DMS53 treated with DMSO at 0.1 percent for 48 hours (cell line): ENCODE data around the gene PLIN4.

Experiments
- DNase-seq: peaks from one replicate; lab custom pipeline; 2025; ENCODE audit not compliant: unreplicated experiment; lab: John Stamatoyannopoulos, UW

PLIN4 gene

DNA sequence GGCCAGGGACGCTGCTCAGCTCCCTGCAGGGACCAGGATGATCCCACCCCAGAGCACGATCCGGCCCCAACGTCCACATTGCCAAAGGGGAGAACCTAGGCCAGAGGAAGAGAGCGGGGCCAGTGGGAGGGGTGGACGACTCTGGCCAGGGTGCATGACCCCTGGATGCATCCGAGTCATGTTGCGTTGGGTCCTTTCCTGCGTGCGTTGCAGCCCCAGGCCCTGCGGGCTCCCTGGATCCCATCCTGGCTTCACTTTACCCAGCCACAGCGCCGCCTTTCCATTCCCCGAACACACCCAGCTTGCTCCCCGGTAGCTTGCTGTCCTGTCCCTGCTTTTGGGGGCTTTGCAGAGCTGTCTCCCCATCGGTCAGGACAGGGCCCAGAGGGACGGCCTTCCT is 10.5 kb downstream of the PLIN4 start:
- DNase-seq, result no peak

DNA sequence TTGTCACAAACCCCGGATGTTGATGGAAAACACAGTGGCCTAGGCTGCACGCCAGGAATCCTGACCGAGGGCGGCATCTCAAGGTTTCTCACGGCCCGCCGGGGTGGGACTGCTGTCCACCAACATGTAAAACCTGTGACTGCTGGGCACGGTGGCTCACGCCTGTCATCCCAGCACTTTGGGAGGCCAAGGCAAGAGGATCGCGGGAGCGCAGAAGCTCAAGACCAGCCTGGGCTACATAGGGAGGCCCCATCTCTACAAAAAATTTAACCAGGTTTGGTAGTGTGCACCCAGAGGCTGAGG is 11.2 kb downstream of the PLIN4 start:
- no peak for DNase-seq

GRCh38 chr19:4506449-4507149 is 11.7 kb downstream of the PLIN4 start:
- DNase-seq, result no peak

DNA sequence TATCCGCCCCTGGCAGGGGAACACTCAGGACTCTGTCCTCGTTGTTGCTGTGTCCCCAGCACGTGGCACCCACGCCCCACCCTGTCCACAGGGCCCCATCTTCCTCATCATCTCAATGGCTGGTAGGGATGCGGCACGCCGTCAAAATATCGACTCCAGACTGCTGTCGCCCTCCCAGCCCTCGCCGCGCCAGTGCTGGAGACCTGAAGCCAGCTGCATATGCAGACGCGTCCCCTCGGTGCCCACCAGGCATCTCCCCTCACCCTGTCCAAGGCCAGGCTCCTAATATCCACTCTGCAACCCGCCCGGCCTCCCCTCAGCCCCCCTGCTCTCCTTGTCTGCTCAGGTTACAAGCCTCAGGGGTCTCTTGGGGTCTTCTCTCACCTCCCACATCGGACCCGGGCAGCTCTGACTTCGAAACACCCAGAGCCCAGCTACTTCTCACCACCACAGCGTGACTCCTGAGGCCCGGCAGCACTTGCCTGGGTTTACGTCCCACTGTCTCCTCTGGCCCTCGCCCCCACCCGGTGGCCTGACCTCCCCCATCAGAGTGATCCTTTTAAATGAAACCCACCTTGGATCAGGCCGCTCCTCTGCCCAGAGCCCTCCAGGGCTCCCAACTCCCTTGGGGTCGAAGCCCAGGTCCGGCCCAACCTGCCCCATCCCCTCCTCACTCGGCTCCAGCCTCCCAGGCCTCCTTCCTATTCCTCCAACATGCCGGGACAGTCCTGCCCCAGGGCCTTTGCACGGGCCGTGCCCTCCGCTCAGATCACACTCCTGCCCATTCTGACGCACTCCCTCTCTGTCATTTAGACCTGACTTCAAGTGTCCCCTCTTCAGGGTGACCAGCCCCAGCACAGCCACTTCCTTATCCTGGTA is 12.5 kb downstream of the PLIN4 start:
- DNase-seq, result no peak

- no peak for DNase-seq
These were observed 13.3 kb downstream of the PLIN4 start for GRCh38 chr19:4504891-4505569.

DNA sequence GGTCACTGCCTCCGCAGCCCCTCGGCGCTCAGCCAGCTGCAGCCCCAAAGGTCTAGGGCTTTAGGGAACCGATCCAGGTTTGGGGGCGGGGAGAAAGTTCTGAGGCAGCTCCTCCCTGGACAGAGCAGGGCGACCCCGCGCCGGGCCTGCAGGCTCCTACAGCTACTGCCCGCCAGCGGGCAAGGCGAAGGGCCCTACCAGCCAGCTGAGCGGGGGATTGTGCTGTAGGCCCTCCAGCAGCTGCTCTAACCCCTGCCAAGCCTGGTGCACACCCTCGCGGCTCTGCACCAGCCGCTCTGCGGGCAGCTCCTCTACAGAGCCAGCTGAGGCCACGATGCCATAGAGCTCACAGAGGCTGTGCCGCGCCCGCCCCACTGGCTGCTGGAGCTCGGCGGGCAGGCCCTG is 14.0 kb downstream of the PLIN4 start:
- DNase-seq, result no peak

DNA sequence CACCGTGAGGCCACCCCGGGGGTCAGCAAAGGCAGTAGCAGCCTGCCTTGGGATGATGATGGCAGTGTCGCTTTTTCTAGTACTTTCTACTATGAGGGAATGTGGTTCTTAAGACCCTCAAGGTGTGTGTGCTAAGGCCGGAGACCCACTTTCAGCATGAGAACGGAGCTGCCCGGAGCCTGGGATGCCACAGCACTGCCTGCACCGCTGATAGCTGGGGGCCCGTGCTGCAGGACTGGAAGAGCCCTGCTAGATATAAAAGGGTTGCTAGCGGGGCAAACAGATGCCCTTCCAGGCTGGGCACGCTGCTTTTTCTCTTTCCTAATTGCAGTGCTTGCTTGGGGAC is 14.5 kb downstream of the PLIN4 start:
- no peak for DNase-seq

GRCh38 chr19:4503132-4503824 is 15.0 kb downstream of the PLIN4 start:
- DNase-seq, result no peak

DNA sequence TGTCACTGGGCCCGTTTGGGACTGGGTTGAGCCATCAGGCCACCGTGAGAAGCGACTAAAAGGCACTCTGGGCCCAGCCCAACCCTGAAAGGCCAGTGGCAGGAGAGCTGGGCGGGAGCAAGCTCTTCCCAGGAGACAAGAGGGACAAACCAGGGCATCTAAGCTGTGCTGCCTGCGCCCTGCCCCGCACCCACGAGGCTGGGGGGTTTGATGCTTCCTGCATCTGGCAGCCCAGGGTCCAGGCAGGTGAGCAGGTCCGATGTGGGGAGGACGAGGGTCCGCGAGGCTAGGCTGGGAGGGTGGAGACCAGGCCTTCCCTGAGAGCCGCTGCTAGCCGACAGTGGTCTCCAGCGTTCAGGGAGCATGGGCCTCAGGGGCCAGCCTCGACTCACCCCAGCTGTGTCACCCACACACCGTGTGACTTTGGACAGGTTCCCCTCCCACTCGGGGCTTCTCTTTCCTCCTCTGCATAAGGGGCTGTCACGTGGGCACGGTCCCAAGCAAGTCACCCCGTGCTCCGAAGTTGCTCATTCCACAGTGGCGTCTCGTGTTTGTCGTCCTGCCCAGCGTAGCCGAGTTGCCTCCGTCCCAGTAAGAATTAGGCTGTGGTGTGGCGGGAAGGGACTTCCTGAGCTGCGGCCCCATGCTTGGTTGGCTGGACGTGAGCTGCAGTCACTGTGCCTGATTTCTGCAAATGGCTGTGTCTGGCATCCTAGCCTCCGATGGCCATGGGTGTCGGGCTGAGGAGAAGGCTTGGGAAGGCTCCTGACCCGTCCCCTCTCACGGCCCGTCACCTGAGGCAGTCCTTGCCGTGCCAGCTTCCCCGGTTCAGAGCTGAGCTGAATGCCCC is 15.8 kb downstream of the PLIN4 start:
- DNase-seq, result no peak

DNA sequence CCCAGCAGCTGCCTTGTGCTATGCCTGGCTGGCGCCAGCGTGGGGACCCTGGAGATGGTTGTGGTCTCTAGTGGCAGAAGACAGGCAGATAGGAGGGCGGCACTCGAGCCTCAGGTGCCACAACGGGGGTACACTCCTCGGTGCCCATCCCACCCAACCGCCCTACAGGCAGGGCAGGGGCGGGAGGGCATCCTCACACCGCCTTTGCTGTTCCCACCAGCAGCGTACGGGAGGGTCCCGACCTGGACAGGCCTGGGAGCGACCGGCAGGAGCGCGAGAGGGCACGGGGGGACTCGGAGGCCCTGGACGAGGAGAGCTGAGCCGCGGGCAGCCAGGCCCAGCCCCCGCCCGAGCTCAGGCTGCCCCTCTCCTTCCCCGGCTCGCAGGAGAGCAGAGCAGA is 16.6 kb downstream of the PLIN4 start:
- DNase-seq, result no peak

DNA sequence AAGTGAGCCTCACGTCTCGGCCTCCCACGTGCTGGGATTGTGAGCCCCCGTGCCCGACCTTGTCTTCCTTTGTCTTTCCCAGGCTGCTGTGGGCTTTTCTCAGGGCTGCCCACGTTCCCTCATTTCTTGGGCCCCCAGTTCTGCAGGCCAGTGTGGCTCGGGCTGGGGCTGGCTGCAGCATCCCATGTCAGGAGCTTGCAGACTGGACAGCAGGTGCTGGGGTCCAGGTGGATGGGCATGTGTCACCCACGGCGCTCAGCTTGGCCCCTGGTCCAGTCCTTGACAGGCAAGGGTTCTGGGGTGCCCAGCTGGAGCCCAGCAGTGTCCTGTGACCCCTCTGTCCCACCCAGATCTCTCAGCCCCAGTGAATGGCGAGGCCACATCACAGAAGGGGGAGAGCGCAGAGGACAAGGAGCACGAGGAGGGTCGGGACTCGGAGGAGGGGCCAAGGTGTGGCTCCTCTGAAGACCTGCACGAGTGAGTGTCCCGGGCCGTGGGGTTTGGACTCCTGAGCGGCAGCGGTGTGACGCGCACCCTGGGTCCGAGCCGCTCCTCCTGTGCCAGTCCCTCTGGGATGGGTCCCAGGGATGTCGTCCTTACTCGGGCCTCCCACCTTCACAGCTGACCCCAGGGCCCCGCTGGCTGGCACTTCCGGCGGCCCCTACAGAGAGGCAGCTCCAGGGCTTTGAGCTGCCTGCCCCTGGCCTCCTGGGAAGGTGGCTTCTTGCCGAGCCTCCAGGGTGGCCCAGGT is 17.3 kb downstream of the PLIN4 start:
- DNase-seq, result no peak

- DNase-seq, result no peak
These were observed 18.4 kb downstream of the PLIN4 start for GRCh38 chr19:4499855-4500254.

DNA sequence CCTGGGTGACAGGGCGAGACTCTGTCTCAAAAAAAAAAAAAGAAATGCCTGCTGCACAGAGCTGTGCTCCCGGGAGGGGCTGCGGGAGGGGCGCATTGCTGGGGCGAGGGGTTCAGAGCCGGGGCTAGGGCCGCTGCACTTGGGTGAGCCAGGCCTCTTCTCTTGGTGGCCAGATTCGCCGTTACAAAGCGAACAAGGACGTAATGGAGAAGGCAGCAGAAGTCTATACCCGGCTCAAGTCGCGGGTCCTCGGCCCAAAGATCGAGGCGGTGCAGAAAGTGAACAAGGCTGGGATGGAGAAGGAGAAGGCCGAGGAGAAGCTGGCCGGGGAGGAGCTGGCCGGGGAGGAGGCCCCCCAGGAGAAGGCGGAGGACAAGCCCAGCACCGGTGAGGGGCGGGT is 19.0 kb downstream of the PLIN4 start:
- DNase-seq, result no peak

DNA sequence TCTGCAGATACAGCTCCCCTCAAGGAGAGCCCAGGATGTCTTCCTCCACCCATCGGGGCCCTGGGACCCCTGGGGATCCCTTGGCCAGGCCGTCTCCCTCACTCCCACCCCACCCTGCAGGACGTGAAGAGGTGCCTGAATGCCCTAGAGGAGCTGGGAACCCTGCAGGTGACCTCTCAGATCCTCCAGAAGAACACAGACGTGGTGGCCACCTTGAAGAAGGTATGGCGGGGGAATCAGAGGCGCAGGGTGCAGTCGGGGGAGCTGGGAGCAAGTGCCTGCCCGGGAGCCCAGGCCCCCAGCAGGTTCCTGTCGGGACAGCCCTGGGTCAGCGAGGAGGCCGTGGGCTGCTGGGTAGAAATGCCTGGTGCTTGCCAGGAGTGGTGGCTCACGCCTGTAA is 19.6 kb downstream of the PLIN4 start:
- DNase-seq, result no peak

GRCh38 chr19:4497770-4498389 is 20.4 kb downstream of the PLIN4 start:
- DNase-seq, result no peak

DNA sequence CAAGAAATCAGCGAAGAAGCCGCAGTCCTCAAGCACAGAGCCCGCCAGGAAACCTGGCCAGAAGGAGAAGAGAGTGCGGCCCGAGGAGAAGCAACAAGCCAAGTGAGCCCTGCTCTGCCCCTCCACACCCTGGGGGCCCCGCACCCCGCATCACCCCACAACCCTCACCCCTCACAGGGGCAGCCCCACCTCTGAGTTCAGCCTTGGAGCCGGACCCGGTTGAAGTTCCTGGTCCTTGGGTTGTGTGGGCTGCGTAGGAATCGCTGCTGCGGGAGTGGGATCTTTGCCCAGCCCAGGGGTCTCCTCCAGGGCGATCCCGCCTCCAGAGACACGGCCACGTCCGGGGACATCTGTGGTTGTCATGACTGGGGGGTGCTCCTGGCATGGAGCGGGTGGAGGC is 22.0 kb downstream of the PLIN4 start:
- DNase-seq, result no peak

DNA sequence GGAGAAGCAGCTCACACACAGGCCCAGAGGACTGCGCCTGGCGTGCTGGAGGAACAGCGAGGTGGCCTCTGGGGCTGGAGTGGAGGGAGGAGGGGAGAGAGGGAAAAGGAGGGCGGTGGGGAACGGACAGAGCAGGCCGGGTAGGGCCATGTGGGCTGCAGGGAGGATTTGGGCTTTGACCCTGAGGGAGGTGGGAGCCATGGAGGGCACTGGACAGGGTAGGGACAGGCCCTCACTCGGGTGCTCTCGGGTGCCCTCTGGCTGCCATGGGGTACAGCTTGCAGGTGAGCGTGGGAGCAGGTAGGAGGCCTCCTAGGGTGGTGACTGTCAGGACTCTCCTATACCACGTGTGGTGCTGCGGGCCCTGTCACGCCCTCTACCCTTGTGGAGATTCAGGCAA is 22.8 kb downstream of the PLIN4 start:
- no peak for DNase-seq

GRCh38 chr19:4494691-4495064 is 23.6 kb downstream of the PLIN4 start:
- DNase-seq, result no peak

DNA sequence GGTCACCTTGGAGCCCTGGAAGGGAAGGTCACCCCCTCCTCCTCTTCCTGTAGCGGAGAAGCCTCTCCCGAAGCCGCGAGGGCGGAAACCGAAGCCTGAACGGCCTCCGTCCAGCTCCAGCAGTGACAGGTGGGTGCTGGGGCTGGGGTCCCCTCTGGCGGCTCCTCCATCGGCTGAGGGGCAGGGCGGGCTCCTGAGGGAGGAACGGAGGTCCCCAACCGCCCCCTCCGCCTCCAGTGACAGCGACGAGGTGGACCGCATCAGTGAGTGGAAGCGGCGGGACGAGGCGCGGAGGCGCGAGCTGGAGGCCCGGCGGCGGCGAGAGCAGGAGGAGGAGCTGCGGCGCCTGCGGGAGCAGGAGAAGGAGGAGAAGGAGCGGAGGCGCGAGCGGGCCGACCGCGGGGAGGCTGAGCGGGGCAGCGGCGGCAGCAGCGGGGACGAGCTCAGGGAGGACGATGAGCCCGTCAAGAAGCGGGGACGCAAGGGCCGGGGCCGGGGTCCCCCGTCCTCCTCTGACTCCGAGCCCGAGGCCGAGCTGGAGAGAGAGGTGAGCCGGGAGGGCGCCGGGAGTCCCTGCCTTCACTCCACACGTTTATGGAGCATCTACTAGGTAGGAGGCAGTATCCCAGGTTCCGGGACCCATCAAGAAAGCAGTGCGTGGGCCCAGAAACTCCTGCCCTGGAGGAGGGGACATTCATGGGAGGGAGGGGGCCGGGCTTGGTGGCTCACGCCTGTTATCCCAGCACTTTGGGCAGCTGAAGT is 24.2 kb downstream of the PLIN4 start:
- no peak for DNase-seq
